Lung (tissue), 12 donors: Measurements from ENCODE around the gene HS6ST2. TPM values are rescaled to one million over a fixed set of nuclear protein-coding genes. Genes with fewer than 3 reads are reported as not detected.

Experiments
- ATAC-seq: fragments of 200-7000 bp; cut with Tn5 transposase; one replicate; pipeline ENCODE4 v1.9.1; 2020; ENCODE audit warnings: moderate number of reproducible peaks; ENCODE audit not compliant: insufficient read depth, low FRiP score
- DNase-seq, 3 donors: peaks; one replicate each; pipeline ENCODE4 v3.0.0-alpha.2; 2013 to 2017
- H3K27ac ChIP-seq, 2 donors: one replicate each; pipeline ENCODE4 v1.5.1; 2013; ENCODE audit warnings: mild to moderate bottlenecking in 2 of 2, moderate library complexity in 2 of 2, control low read depth in 1 of 2, inconsistent platforms in 1 of 2, low read depth in 1 of 2, low read length in 1 of 2
- H3K27me3 ChIP-seq, 3 donors: one replicate each; pipeline ENCODE4 v1.5.1; 2013; ENCODE audit warnings: low read length in 2 of 3; ENCODE audit not compliant: control insufficient read depth in 3 of 3, insufficient read depth in 3 of 3
- H3K36me3 ChIP-seq, 4 donors: one replicate each; pipeline ENCODE4 v1.5.1; 2013; ENCODE audit warnings: low read length in 4 of 4, mild to moderate bottlenecking in 1 of 4, moderate library complexity in 1 of 4; ENCODE audit not compliant: control insufficient read depth in 4 of 4, insufficient read depth in 4 of 4
- H3K4me1 ChIP-seq, 5 donors: one replicate each; pipeline ENCODE4 v1.5.1; 2013; ENCODE audit warnings: low read length in 5 of 5, mild to moderate bottlenecking in 2 of 5, moderate library complexity in 1 of 5; ENCODE audit not compliant: control insufficient read depth in 5 of 5, insufficient read depth in 5 of 5
- H3K4me3 ChIP-seq: one replicate; pipeline ENCODE4 v1.5.1; 2013; ENCODE audit warnings: mild to moderate bottlenecking, control low read depth, moderate library complexity
- H3K9ac ChIP-seq, 2 donors: one replicate each; pipeline ENCODE4 v1.5.1; 2013; ENCODE audit warnings: low read length in 2 of 2, control low read depth in 1 of 2; ENCODE audit not compliant: insufficient read depth in 1 of 2
- H3K9me3 ChIP-seq, 4 donors: one replicate each; pipeline ENCODE4 v1.5.1; 2013; ENCODE audit warnings: low read length in 3 of 4, mild to moderate bottlenecking in 1 of 4, moderate library complexity in 1 of 4; ENCODE audit not compliant: control insufficient read depth in 4 of 4, insufficient read depth in 3 of 4
- WGBS, 2 donors: extraction: QIAGEN DNeasy Blood & Tissue Kit; methylation state at CpG; one replicate each; pipeline ENCODE4 v1.1.7; 2013; 5-methylcytosine and 5-hydroxymethylcytosine counted together
- polyA plus RNA-seq, 2 donors: library from polyadenylated mRNA; stranded (reverse); fragments of 200-250 nt; gene quantifications; one replicate each; pipeline ENCODE4 v1.2.1, GENCODE V29; 2013
- total RNA-seq, 2 donors: library from RNA; depleted of rRNA in 1 of 2; stranded (reverse); fragments of >200 nt in 1 of 2; gene quantifications; one replicate each; pipeline ENCODE4 v1.2.1, GENCODE V29; 2014 to 2021
- TF ChIP-seq, protein P1 (sequence below): IDR thresholded peaks from 2 replicates; pipeline ENCODE4 v1.5.1; 2012; ENCODE audit warnings: mild to moderate bottlenecking; ENCODE audit errors: control extremely low read depth, extremely low read depth
- donor health status: control.
- donor health status: control.
- donor health status: Bipolar disorder and iron deficiency.
- donor health status: healthy.
- donor health status: DM: yes; HTN: yes; CAD: no.

HS6ST2 gene
- total and polyA plus RNA-seq, 4 donors = 0.28 to 14.3 (median 2.2) TPM

GRCh38 chrX:132685276-132685675, 273.2 kb downstream of the HS6ST2 start:
- Histone ChIP-seq H3K36me3 (no peaks in the 10 kb centered on the region), H3K9ac (no peak overlapping the region), H3K27me3 (peaks cover 3 to 24% (median 7%) of the 10 kb centered on the region in 3 donors), H3K4me3 (no peak overlapping the region), H3K4me1 (peaks cover 0 to 9% (median 0%) of the 10 kb centered on the region in 5 donors), H3K27ac (no peak overlapping the region), H3K9me3 (no peaks in the 10 kb centered on the region)
- WGBS, 2 donors = 77 to 91% methylated on average over 4 of the region's 4 CpGs
- TF ChIP-seq, protein P1, sequence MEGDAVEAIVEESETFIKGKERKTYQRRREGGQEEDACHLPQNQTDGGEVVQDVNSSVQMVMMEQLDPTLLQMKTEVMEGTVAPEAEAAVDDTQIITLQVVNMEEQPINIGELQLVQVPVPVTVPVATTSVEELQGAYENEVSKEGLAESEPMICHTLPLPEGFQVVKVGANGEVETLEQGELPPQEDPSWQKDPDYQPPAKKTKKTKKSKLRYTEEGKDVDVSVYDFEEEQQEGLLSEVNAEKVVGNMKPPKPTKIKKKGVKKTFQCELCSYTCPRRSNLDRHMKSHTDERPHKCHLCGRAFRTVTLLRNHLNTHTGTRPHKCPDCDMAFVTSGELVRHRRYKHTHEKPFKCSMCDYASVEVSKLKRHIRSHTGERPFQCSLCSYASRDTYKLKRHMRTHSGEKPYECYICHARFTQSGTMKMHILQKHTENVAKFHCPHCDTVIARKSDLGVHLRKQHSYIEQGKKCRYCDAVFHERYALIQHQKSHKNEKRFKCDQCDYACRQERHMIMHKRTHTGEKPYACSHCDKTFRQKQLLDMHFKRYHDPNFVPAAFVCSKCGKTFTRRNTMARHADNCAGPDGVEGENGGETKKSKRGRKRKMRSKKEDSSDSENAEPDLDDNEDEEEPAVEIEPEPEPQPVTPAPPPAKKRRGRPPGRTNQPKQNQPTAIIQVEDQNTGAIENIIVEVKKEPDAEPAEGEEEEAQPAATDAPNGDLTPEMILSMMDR = no peak
- ATAC-seq (no peak), DNase-seq (no peak)

DNA sequence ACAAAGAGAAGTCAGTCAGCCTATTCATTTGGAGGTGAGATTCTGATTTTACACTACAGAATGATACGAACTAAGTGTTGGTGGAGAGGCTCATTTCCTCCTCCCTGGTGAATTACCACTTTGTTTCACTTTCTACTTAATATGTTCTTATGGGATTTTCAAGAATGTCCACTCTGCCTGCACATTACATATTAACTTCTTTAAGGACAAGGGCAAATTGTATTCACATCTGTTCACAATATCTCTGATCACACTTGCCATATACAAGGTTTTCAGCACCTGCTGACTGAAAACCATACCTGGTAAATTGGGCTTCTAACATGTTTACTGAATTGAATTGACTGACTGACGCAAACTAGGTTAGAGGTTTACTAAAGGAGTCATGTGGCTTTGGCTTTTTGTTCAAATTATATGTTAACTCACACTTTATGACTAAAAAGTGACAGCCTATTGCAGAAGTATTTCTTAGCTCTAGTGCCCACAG, 281.2 kb downstream of the HS6ST2 start:
- 46% methylated on average over 2 of the region's 2 CpGs for WGBS, 2 donors

DNA sequence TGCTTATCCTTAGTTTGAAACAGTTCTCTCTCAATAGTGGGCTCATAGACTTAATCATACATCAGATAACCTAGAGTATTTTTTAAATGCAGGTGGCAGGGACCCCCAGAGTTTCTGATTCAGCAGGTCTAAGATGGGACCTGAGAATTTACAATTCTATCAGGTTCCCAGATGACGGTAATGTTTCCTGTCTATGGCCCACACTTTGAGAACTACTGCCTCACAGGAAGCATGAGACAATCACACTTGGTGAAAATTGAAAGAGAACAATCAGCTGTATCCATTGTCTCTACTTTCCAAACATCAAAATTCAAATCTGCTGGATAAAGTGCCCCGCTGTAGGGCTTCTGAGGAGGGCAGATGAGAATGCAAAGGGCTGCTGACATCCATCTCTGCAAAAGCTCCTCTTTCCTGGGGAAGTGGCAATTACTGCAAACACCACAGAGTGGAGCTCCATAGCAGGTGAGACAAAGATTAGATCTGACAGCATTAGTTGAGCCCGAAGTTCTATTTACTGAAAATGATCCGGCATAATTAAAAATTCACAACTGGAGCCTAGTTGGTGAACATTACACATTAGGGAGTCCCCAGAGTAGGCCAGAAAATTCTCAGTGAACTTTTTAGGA, 281.8 kb downstream of the HS6ST2 start:
- no peaks in the 10 kb centered on the region for H3K4me1 ChIP-seq
- DNase-seq (no peak), ATAC-seq (no peak)
- peaks cover 0 to 2% (median 0%) of the 10 kb centered on the region in 4 donors for H3K9me3 ChIP-seq
- no peak overlapping the region for H3K9ac ChIP-seq
- 41 to 45% methylated on average over 4 of the region's 4 CpGs for WGBS, 2 donors
- H3K27me3 ChIP-seq = peaks cover 4 to 12% (median 4%) of the 10 kb centered on the region in 3 donors
- H3K27ac ChIP-seq = no peak overlapping the region
- H3K4me3 ChIP-seq = no peak overlapping the region
- TF ChIP-seq, protein P1 = no peak
- H3K36me3 ChIP-seq = no peaks in the 10 kb centered on the region

More for the DNA sequence above, 281.2 kb downstream of the HS6ST2 start:
- H3K4me1 ChIP-seq = no peaks in the 10 kb centered on the region
- DNase-seq = peak in 1 of 3 donors; percentile 44
- H3K9ac ChIP-seq = no peak overlapping the region
- no peak overlapping the region for H3K4me3 ChIP-seq
- TF ChIP-seq, protein P1 = no peak
- peaks cover 4 to 18% (median 4%) of the 10 kb centered on the region in 3 donors for H3K27me3 ChIP-seq
- no peak overlapping the region for H3K27ac ChIP-seq
- H3K36me3 ChIP-seq = no peaks in the 10 kb centered on the region
- no peak for ATAC-seq
- H3K9me3 ChIP-seq = peaks cover 0 to 2% (median 0%) of the 10 kb centered on the region in 4 donors
